Upper lobe of left lung (tissue), 6 donors: ENCODE results near the gene GFPT2. TPM values are rescaled to one million over a fixed set of nuclear protein-coding genes. Genes with fewer than 3 reads are reported as not detected.

ENCODE experiments used
- ATAC-seq, 2 donors: fragments of 200-7000 bp; cut with Tn5 transposase; one replicate each; pipeline ENCODE4 v1.9.1; 2022; ENCODE audit warnings: mild to moderate bottlenecking in 2 of 2, moderate library complexity in 2 of 2; ENCODE audit not compliant: low FRiP score in 2 of 2
- DNase-seq, 2 donors: peaks; one replicate each; pipeline ENCODE4 v3.0.0-alpha.2; 2019 to 2020
- H3K27ac ChIP-seq, 4 donors: fragments of 200-600 bp; sonication (generic); one replicate each; pipeline ENCODE4 v1.5.1; 2016 to 2019
- H3K27me3 ChIP-seq, 4 donors: fragments of 200-600 bp; sonication (generic); one replicate each; pipeline ENCODE4 v1.5.1; 2017 to 2019
- H3K36me3 ChIP-seq, 4 donors: fragments of 200-600 bp; sonication (generic); one replicate each; pipeline ENCODE4 v1.5.1; 2016 to 2019
- H3K4me1 ChIP-seq, 4 donors: fragments of 200-600 bp; sonication (generic); one replicate each; pipeline ENCODE4 v1.5.1; 2018 to 2019
- H3K4me3 ChIP-seq, 4 donors: fragments of 200-600 bp; sonication (generic); one replicate each; pipeline ENCODE4 v1.5.1; 2017 to 2019; ENCODE audit warnings: mild to moderate bottlenecking in 2 of 4, moderate library complexity in 1 of 4
- H3K9me3 ChIP-seq, 4 donors: fragments of 200-600 bp; sonication (generic); one replicate each; pipeline ENCODE4 v1.5.1; 2018 to 2019
- CTCF ChIP-seq, 6 experiments: fragments of 450-650 bp in 4 of 6; fragments of 200-600 bp in 2 of 6; sonication (generic) in 2 of 6; IDR thresholded peaks; one replicate each; pipeline ENCODE4 v1.5.1; 2016 to 2019; ENCODE audit warnings: antibody characterized with exemption in 6 of 6
- EP300 ChIP-seq, 4 donors: sonication (generic); formaldehyde crosslinking; IDR thresholded peaks; one replicate each; pipeline ENCODE4 v1.5.1; 2017; ENCODE audit warnings: antibody characterized with exemption in 4 of 4, control low read depth in 2 of 4
- POLR2A ChIP-seq, 4 donors: fragments of 450-650 bp; IDR thresholded peaks; one replicate each; pipeline ENCODE4 v1.5.1; 2016 to 2017; ENCODE audit warnings: antibody characterized with exemption in 4 of 4, mild to moderate bottlenecking in 2 of 4
- POLR2AphosphoS5 ChIP-seq, 2 donors: sonication (generic); formaldehyde crosslinking; IDR thresholded peaks; one replicate each; pipeline ENCODE4 v1.5.1; 2017; ENCODE audit warnings: antibody characterized with exemption in 2 of 2
- WGBS, 2 donors: methylation state at CpG; one replicate each; pipeline ENCODE4 v1.1.5; 2017 to 2018; 5-methylcytosine and 5-hydroxymethylcytosine counted together
- total RNA-seq, 6 donors: library from RNA; depleted of rRNA in 4 of 6; stranded (reverse); fragments of >200 nt in 4 of 6; gene quantifications; one replicate each; pipeline versions ENCODE4 v1.1.0 to v1.2.1, GENCODE V29; 2016 to 2021
- donor health status: DM: no; HTN: no; CAD: no; lungs with moderate emphysema.
- donor health status: DM: no; HTN: yes; CAD: no; lungs with severe emphysema.

The GFPT2 gene
- total RNA-seq, 6 donors from 2014 or later = 6.8 to 35.4 (median 18.0) TPM

- DNase-seq = no peak
- TF ChIP-seq CTCF (IDR thresholded peaks at IDR 0.05) (no peak), EP300 (IDR thresholded peaks at IDR 0.05) (no peak), POLR2AphosphoS5 (IDR thresholded peaks at IDR 0.05) (no peak), POLR2A (IDR thresholded peaks at IDR 0.05) (no peak)
- peaks cover 7 to 61% (median 28%) of the 10 kb centered on the region in 4 donors for H3K36me3 ChIP-seq
- H3K4me3 ChIP-seq = no peak overlapping the region
- WGBS, 2 donors = 75 to 76% methylated on average over 10 of the region's 10 CpGs
- no peaks in the 10 kb centered on the region for H3K27me3 ChIP-seq
- ATAC-seq = no peak
- peaks cover 0 to 16% (median 2%) of the 10 kb centered on the region in 4 donors for H3K9me3 ChIP-seq
- peaks cover 0 to 11% (median 6%) of the 10 kb centered on the region in 4 donors for H3K4me1 ChIP-seq
- H3K27ac ChIP-seq = no peak overlapping the region
Measured at GRCh38 chr5:180283026-180283615, 70.0 kb downstream of the GFPT2 start.

- Histone ChIP-seq H3K4me1 (peaks cover 0 to 4% (median 1%) of the 10 kb centered on the region in 4 donors), H3K9me3 (peaks cover 0 to 17% (median 5%) of the 10 kb centered on the region in 4 donors), H3K27me3 (no peaks in the 10 kb centered on the region), H3K27ac (no peak overlapping the region), H3K36me3 (peaks cover 10 to 70% (median 34%) of the 10 kb centered on the region in 4 donors), H3K4me3 (no peak overlapping the region)
- DNase-seq (no peak), ATAC-seq (no peak)
- 91 to 98% methylated on average over 9 of the region's 9 CpGs for WGBS, 2 donors
- TF ChIP-seq POLR2A (IDR thresholded peaks at IDR 0.05) (no peak), POLR2AphosphoS5 (IDR thresholded peaks at IDR 0.05) (no peak), CTCF (IDR thresholded peaks at IDR 0.05) (no peak), EP300 (IDR thresholded peaks at IDR 0.05) (no peak)
Measured at GRCh38 chr5:180282281-180282680, 70.9 kb downstream of the GFPT2 start.

- H3K27me3 ChIP-seq = no peaks in the 10 kb centered on the region
- DNase-seq (no peak), ATAC-seq (no peak)
- TF ChIP-seq CTCF (IDR thresholded peaks at IDR 0.05) = no peak
- TF ChIP-seq EP300 (IDR thresholded peaks at IDR 0.05) = no peak
- TF ChIP-seq POLR2A (IDR thresholded peaks at IDR 0.05) = no peak
- no peak for TF ChIP-seq POLR2AphosphoS5 (IDR thresholded peaks at IDR 0.05)
- peaks cover 12 to 75% (median 40%) of the 10 kb centered on the region in 4 donors for H3K36me3 ChIP-seq
- no peak overlapping the region for H3K4me3 ChIP-seq
- H3K27ac ChIP-seq = no peak overlapping the region
- WGBS, 2 donors = 92 to 98% methylated on average over 10 of the region's 10 CpGs
- no peaks in the 10 kb centered on the region for H3K4me1 ChIP-seq
- peaks cover 0 to 22% (median 9%) of the 10 kb centered on the region in 4 donors for H3K9me3 ChIP-seq
Measured at GRCh38 chr5:180281706-180282105, 71.4 kb downstream of the GFPT2 start.

GRCh38 chr5:180274695-180275094 is 78.4 kb downstream of the GFPT2 start:
- Histone ChIP-seq H3K4me3 (no peak overlapping the region), H3K4me1 (no peaks in the 10 kb centered on the region), H3K27me3 (no peaks in the 10 kb centered on the region), H3K9me3 (peaks cover 11 to 72% (median 51%) of the 10 kb centered on the region in 4 donors), H3K27ac (no peak overlapping the region), H3K36me3 (peaks cover 16 to 70% (median 39%) of the 10 kb centered on the region in 4 donors)
- 97% methylated on average over 1 of the region's 1 CpG for WGBS, 2 donors
- ATAC-seq = no peak
- TF ChIP-seq POLR2A (IDR thresholded peaks at IDR 0.05) = no peak
- TF ChIP-seq EP300 (IDR thresholded peaks at IDR 0.05) = no peak
- TF ChIP-seq POLR2AphosphoS5 (IDR thresholded peaks at IDR 0.05) = no peak
- no peak for TF ChIP-seq CTCF (IDR thresholded peaks at IDR 0.05)
- DNase-seq = no peak

- peaks cover 29 to 80% (median 69%) of the 10 kb centered on the region in 4 donors for H3K9me3 ChIP-seq
- peaks cover 18 to 66% (median 35%) of the 10 kb centered on the region in 4 donors for H3K36me3 ChIP-seq
- no peaks in the 10 kb centered on the region for H3K27me3 ChIP-seq
- H3K4me3 ChIP-seq = no peak overlapping the region
- ATAC-seq = no peak
- TF ChIP-seq POLR2AphosphoS5 (IDR thresholded peaks at IDR 0.05) = no peak
- no peak for TF ChIP-seq CTCF (IDR thresholded peaks at IDR 0.05)
- TF ChIP-seq EP300 (IDR thresholded peaks at IDR 0.05) = no peak
- TF ChIP-seq POLR2A (IDR thresholded peaks at IDR 0.05) = no peak
- H3K4me1 ChIP-seq = no peaks in the 10 kb centered on the region
- 65 to 76% methylated on average over 7 of the region's 7 CpGs for WGBS, 2 donors
- no peak for DNase-seq
- no peak overlapping the region for H3K27ac ChIP-seq
Measured at GRCh38 chr5:180271221-180271620, 81.9 kb downstream of the GFPT2 start.
